MM.1S (cell line): Measurements from ENCODE around the gene FAM110D.

Experiments
- DNase-seq: peaks from one replicate; pipeline ENCODE4 v3.0.0-alpha.2; 2015
- H2AFZ ChIP-seq: fragments of 300-600 bp; sonication (generic); 2 replicates; pipeline ENCODE4 v1.6.0; 2016; ENCODE audit warnings: antibody characterized with exemption, low read length
- H3F3A ChIP-seq: fragments of 300-600 bp; sonication (generic); 2 replicates; pipeline ENCODE4 v1.6.1; 2016; ENCODE audit warnings: mild to moderate bottlenecking, antibody characterized with exemption, low read length, moderate library complexity, mixed read lengths; ENCODE audit not compliant: insufficient read depth
- H3K27ac ChIP-seq: fragments of 300-600 bp; sonication (generic); 2 replicates; pipeline ENCODE4 v1.5.1; 2016; ENCODE audit warnings: mild to moderate bottlenecking, low read length
- H3K27me3 ChIP-seq: fragments of 300-600 bp; sonication (generic); replicated peaks from 2 replicates; pipeline ENCODE4 v1.6.0; 2016; ENCODE audit warnings: low read length; ENCODE audit not compliant: insufficient read depth
- H3K36me3 ChIP-seq: fragments of 300-600 bp; sonication (generic); replicated peaks from 2 replicates; pipeline ENCODE4 v1.6.1; 2016; ENCODE audit warnings: mild to moderate bottlenecking, low read length, mixed read lengths; ENCODE audit not compliant: insufficient read depth
- H3K4me1 ChIP-seq: fragments of 300-600 bp; sonication (generic); 2 replicates; pipeline ENCODE4 v1.6.1; 2016; ENCODE audit warnings: low read length, mixed read lengths
- H3K4me2 ChIP-seq: fragments of 300-600 bp; sonication (generic); 2 replicates; pipeline ENCODE4 v1.6.0; 2016; ENCODE audit warnings: low read depth, low read length
- H3K4me3 ChIP-seq: fragments of 300-600 bp; sonication (generic); 2 replicates; pipeline ENCODE4 v1.5.1; 2016; ENCODE audit warnings: low read length, mixed read lengths
- H3K79me2 ChIP-seq: fragments of 300-600 bp; sonication (generic); 2 replicates; pipeline ENCODE4 v1.6.1; 2016; ENCODE audit warnings: mixed run types, low read length, mixed read lengths
- H3K9ac ChIP-seq: fragments of 300-600 bp; sonication (generic); 2 replicates; pipeline ENCODE4 v1.6.1; 2016; ENCODE audit warnings: low read length, mixed read lengths
- H3K9me2 ChIP-seq: fragments of 300-600 bp; sonication (generic); replicated peaks from 2 replicates; pipeline ENCODE4 v1.6.1; 2016; ENCODE audit warnings: mild to moderate bottlenecking, low read length, mixed read lengths; ENCODE audit not compliant: insufficient read depth
- H3K9me3 ChIP-seq: fragments of 300-600 bp; sonication (generic); replicated peaks from 2 replicates; pipeline ENCODE4 v1.6.1; 2016; ENCODE audit warnings: mild to moderate bottlenecking, low read length, mixed read lengths; ENCODE audit not compliant: insufficient read depth
- H4K20me1 ChIP-seq: fragments of 300-600 bp; sonication (generic); 2 replicates; pipeline ENCODE4 v1.6.1; 2016; ENCODE audit warnings: mild to moderate bottlenecking, low read length, moderate library complexity, mixed read lengths; ENCODE audit not compliant: insufficient read depth
- EZH2 ChIP-seq: fragments of 300-600 bp; sonication (generic); optimal IDR thresholded peaks from 2 replicates; pipeline ENCODE3; 2017; ENCODE audit warnings: low read depth, mild to moderate bottlenecking, antibody characterized with exemption, low read length, mixed read lengths
- EZH2phosphoT487 ChIP-seq: fragments of 300-600 bp; sonication (generic); IDR thresholded peaks from 2 replicates; pipeline ENCODE4 v1.6.1; 2018; ENCODE audit warnings: antibody characterized with exemption, low read length
- TF ChIP-seq, protein P1 (sequence below): fragments of 300-600 bp; sonication (generic); IDR thresholded peaks from 2 replicates; pipeline ENCODE4 v1.5.1; 2016; ENCODE audit warnings: antibody characterized with exemption, low read length, mixed read lengths

The FAM110D gene

DNA sequence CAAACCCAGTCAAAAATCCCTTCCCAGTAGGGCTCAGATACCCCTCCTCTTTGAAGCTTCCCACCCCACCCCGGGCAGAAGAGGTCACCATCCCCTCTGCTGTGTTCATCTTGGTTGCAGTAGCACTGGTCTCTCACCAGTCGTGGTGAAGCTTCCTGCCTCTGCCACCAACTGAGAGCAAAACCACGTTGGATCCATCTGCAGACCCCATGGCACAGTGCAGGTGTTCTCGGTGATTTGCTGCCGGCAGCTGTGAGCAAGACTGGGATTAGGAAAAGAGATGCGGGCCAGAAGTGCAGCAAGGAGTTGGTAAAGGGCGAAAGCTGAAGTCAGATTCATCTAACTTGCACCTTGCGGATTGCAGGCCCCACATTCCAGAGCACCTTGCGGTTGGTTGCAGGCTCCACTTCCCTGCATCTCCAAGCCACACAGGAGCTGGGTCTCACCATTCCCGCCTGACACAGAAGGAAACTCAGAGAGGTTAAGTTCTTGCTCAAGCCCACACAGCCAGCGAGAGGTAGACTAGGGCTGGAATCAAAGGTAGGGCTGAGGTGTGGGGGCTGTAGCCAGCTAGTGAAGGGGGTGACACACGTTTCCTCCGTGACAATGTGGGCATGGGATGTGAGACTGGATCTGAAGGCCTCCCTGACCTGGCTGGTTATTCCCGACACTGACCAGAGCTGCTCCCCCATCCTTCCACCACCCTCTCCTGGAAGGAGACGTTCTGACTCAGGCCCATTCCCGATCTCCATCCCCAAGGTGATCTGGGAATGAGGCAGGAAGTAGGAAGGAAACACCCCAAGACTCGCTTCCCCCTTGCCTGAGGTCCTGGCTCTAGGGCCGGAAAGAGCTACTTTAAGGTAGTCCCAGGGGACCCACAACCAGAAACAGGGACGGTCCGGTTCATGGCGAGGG is 3.3 kb upstream of the FAM110D start:
- Histone ChIP-seq H2AFZ (no peak overlapping the region), H3K36me3 (no peaks in the 10 kb centered on the region), H4K20me1 (no peaks in the 10 kb centered on the region), H3K27me3 (no peaks in the 10 kb centered on the region; the same call in 1 of the 2 replicates), H3F3A (no peaks in the 10 kb centered on the region), H3K4me1 (no peaks in the 10 kb centered on the region), H3K27ac (no peak overlapping the region), H3K9me2 (no peaks in the 10 kb centered on the region), H3K79me2 (no peaks in the 10 kb centered on the region), H3K4me2 (no peak overlapping the region), H3K9me3 (no peaks in the 10 kb centered on the region), H3K9ac (no peak overlapping the region), H3K4me3 (no peak overlapping the region)
- no peak for TF ChIP-seq EZH2phosphoT487
- TF ChIP-seq, protein P1, sequence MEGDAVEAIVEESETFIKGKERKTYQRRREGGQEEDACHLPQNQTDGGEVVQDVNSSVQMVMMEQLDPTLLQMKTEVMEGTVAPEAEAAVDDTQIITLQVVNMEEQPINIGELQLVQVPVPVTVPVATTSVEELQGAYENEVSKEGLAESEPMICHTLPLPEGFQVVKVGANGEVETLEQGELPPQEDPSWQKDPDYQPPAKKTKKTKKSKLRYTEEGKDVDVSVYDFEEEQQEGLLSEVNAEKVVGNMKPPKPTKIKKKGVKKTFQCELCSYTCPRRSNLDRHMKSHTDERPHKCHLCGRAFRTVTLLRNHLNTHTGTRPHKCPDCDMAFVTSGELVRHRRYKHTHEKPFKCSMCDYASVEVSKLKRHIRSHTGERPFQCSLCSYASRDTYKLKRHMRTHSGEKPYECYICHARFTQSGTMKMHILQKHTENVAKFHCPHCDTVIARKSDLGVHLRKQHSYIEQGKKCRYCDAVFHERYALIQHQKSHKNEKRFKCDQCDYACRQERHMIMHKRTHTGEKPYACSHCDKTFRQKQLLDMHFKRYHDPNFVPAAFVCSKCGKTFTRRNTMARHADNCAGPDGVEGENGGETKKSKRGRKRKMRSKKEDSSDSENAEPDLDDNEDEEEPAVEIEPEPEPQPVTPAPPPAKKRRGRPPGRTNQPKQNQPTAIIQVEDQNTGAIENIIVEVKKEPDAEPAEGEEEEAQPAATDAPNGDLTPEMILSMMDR = no peak
- TF ChIP-seq EZH2 = no peak
- no peak for DNase-seq

DNA sequence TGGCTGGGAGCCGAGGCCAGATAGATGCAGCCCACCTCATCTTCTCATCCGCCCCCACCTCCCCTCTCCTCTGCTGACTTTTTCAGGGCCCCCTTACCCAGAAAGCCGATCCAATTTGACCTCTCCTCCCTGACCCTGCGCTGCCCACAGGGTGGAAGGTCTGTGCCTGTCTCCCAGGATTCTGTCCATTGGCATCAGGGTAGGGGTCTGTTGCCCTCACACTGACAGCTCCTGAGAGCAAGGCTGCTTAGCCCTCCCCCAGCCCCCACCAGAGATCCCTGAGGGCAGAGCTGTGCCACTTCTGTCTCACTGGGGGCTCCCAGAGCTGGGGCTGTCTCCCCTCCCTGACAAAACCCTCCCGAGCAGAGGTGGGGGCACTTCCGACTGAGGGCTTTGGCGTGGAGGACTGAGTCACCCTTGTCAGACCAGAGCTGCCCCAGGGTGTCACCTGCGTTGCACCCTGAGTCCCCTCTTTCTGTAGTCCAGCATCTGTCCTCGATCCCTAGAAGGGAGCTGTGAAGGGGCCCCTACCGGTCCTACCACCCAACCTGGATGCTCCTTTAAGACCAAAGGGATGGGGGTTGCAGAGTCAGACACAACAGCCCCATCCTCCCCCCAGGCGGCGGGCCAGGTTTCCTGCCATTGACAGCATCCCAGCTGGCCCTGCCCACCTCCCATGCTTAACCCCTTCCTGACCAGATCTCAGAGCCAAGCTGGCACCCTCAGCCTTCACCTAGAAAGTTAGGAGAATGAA is 2.4 kb upstream of the FAM110D start:
- Histone ChIP-seq H4K20me1 (no peaks in the 10 kb centered on the region), H3K27me3 (peaks cover 8% of the 10 kb centered on the region), H3K4me1 (peaks cover 5% of the 10 kb centered on the region; the same call in 1 of the 2 replicates), H3K9ac (no peak overlapping the region), H3K27ac (no peak overlapping the region), H3K79me2 (no peaks in the 10 kb centered on the region), H3F3A (no peaks in the 10 kb centered on the region), H3K36me3 (no peaks in the 10 kb centered on the region), H3K4me2 (no peak overlapping the region), H3K4me3 (no peak overlapping the region), H3K9me2 (no peaks in the 10 kb centered on the region), H2AFZ (no peak overlapping the region), H3K9me3 (no peaks in the 10 kb centered on the region)
- DNase-seq = no peak
- no peak for TF ChIP-seq EZH2phosphoT487

DNA sequence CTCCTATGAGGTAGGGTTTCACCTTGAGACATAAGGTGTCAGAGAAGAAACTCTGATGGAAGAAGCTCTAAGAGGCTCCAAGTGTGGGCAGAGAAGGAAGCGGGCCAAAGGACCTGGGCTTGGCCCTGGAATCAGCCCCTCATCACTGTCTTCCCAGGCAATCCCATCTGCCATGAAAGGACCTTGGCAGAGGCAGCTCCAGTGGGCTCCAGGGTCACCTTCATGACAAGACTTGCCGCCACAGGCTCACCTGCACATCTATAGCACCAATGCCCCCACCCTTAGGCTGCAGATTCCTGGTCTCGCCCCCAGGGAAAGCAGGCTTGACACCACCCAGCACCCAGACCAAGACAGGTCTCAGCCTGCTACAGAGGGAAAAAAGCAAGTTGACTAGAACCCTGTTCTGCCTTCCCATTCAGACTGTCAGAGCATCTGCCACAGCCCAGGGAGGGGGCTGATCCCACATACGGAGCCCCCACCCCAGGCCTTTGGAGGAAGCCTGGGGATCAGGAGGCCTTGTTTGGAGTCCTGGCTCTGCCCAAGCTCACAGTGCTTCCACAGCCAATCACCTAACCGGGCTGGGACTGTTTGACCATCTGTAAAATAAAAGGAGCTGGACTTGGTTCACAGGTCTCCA is 490 bp upstream of the FAM110D start:
- TF ChIP-seq EZH2phosphoT487 (no peak), EZH2 (no peak)
- TF ChIP-seq, protein P1 = no peak
- no peaks in the 10 kb centered on the region for H3K36me3 ChIP-seq
- no peaks in the 10 kb centered on the region for H3K79me2 ChIP-seq
- H3K4me3 ChIP-seq = no peak overlapping the region
- H2AFZ ChIP-seq = no peak overlapping the region
- H3F3A ChIP-seq = no peaks in the 10 kb centered on the region
- no peak overlapping the region for H3K4me2 ChIP-seq
- no peaks in the 10 kb centered on the region for H4K20me1 ChIP-seq
- H3K27me3 ChIP-seq = peaks cover 22% of the 10 kb centered on the region
- H3K9me3 ChIP-seq = no peaks in the 10 kb centered on the region
- no peak overlapping the region for H3K9ac ChIP-seq
- no peak for DNase-seq
- H3K27ac ChIP-seq = no peak overlapping the region
- H3K4me1 ChIP-seq = peaks cover 5% of the 10 kb centered on the region; the same call in 1 of the 2 replicates
- H3K9me2 ChIP-seq = no peaks in the 10 kb centered on the region
